Superior temporal gyrus (tissue), 1 donor: ENCODE results near the gene TRAPPC8.
"Not testable (repeated sequence)": the region's sequence is repeated elsewhere in the genome, so short reads cannot be mapped to it uniquely, and the experiment has no call there.

Experiments
- DNase-seq: peaks from one replicate; pipeline ENCODE4 v3.0.0-alpha.2; 2016; ENCODE audit errors: extremely low spot score

Gene TRAPPC8

DNA sequence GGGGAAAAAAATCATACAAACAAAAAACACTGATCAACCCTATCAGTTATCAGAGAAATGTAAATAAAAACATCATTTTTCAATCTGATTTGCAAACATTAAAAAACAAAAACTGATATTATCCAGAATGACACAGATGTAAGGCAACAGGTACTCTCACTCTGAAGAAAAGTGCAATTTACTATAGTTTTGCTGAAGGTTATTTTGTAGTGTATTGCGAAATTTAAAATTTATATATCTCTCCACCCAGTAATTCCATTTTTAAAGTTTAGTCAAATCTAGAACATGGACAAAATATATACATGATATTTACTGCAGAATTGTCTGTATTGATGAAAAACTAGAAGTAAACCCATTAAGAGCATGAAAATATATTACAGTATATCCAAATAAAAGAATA lies 79.8 kb downstream of the TRAPPC8 start:
- DNase-seq: no peak

GRCh38 chr18:31860488-31860887 lies 82.4 kb downstream of the TRAPPC8 start:
- DNase-seq: no peak

DNA sequence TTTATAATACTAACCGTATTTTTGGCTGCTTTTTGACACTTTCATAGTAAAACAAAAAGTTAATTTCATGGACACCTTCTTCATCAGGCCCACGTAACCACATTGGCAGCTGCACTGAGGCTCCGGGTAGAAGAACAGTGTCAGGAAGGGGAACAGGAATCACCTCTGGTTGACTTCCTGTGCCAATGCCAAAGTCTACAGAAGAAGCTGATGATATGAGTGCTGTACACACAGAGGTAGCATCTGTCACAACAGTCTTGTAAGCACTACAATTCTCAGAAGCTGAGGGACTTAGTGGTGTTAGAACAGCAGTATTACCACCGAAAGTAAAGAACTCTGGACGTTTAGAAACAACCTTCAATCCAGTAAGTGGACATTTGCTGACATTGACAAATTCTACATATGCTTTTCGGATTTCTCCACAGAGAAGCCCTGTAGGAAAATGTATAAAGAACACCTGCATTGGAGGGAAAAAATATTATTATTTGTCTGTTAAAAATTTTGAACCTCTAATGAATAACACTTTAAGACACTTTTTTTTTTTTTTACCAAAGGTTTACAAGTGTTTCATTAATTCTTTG lies 85.3 kb downstream of the TRAPPC8 start:
- no peak for DNase-seq

- no peak for DNase-seq
These were observed 92.1 kb downstream of the TRAPPC8 start for GRCh38 chr18:31850844-31851243.

DNA sequence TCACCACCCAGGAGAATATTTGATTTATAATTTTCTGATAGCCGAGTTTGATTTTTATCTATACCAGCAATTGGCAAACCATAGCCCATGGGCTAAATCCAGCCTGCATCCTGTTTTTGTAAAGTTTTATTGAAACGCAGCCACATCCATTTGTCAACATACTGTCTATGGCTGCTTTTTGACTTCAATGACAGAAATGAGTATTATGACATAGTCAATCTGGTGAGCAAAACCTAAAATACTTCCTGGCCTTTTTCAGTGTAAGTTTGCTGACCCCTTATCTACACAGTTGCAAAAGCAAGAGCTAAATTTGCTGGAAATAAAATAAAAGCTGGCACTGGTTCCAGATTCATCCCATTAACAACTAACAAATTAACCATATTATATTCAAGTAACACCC lies 102.4 kb downstream of the TRAPPC8 start:
- DNase-seq: no peak

DNA sequence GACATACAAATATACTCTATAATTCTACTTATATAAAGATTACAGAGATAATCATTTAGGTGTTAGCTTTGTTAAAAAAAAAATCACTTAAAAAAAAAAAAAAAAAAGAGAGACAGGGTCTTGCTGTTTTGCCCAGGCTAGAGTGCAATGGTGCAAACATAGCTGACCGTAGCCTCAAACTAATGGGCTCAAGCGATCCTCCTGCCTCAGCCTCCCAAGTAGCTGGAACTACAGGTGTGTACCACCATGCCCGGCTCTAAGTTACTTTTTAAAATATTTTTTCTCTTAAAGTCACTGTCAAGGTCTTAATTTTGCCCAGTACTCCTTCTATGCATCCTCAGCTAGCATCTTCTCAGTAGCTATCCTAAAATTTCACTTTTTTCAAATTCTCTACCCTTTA lies 105.0 kb downstream of the TRAPPC8 start:
- no peak for DNase-seq

GRCh38 chr18:31835528-31836133 lies 107.3 kb downstream of the TRAPPC8 start:
- no peak for DNase-seq

- no peak for DNase-seq
These were observed 111.0 kb downstream of the TRAPPC8 start for GRCh38 chr18:31831903-31832302.

DNA sequence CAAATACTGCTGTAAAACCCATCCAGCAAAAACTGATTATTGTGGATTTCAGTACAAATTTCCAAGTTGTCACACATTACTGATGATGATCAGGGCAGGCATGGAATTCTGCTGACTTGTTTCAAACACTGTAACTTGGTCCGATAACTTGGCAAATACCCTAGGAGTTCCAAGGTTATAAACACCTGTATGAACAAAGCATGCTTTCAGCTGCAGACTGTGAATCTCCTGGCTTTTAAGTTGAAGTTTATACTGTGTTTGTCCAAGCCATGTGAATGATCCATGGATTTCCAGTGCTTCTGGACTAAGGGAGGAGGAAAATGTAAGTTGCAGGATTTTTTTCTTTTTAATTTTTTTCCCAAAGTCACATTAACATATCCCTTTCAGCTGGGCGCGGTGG lies 112.2 kb downstream of the TRAPPC8 start:
- no peak for DNase-seq

DNA sequence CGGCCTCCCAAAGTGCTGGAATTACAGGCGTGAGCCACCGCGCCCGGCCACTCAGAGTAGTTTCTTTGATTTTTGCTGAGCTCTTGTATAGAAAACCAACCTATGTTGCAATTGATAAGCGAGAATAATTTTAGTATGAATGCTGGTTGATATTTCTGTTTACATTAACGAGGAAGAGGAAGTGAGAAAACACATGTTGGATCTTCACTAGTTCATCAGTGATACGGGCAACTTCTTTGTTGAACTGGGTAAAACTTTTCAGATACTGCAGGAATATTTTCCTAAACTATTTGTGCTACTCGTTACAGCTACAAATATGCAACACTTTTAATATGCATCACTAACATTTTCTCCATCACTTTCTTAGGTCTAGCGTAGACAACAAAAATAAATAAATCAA lies 114.3 kb downstream of the TRAPPC8 start:
- no peak for DNase-seq

DNA sequence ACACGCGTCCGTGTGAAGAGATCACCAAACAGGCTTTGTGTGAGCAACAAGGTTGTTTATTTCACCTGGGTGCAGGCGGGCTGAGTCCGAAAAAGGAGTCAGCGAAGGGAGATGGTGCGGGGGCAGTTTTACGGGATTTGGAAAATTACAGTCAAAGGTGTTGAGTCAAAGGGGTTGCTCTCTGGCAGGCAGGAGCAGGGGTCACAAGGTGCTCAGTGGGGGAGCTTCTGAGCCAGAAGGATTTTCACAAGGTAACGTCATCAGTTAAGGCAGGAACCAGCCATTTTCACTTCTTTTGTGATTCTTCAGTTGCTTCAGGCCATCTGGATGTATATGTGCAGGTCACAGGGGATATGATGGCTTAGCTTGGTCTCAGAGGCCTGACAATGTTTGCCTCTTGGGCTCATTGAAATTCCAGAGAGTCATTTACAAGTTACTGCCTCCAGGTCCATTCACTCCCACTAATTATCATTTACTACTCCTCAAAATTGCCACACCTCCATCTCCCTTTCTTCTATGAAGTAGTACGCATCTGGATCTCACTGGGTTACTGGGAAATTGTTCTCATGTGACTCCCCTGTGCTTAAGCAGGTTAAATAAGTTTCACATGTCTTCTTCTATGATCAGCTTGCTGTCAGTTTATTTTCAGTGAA lies 116.1 kb downstream of the TRAPPC8 start:
- DNase-seq: not testable (repeated sequence)

GRCh38 chr18:31825772-31826171 lies 117.2 kb downstream of the TRAPPC8 start:
- DNase-seq: no peak

DNA sequence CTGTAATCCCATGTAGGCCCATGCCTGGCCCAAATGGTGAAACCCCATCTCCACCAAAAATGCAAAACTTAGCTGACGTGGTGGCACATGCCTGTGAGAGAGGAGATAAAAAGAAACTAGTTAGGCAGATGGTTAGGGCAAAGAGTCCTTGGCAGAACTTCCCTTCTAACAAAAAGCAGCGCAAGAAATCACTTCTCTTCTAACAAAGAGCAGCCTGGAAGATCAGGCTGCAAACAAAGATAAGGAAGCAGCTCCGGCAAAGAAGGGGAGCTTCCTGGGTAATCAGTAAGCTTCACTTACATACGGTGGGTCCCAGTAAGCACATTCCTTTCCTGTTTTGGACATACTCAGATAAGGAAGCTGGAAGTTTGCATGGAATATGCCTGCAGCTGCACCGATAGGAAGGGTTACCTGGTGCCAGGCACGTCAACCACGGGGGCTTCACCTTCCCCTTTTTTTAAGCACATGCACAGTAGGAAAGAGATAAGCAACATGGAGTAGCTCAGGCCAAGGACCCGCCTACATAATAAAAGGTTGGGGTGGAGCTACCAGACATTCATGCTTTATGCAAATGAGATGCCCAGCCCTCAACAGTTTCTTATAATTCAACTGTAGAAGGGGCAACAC lies 121.3 kb downstream of the TRAPPC8 start:
- no peak for DNase-seq

GRCh38 chr18:31819925-31820229 lies 123.1 kb downstream of the TRAPPC8 start:
- DNase-seq: no peak

DNA sequence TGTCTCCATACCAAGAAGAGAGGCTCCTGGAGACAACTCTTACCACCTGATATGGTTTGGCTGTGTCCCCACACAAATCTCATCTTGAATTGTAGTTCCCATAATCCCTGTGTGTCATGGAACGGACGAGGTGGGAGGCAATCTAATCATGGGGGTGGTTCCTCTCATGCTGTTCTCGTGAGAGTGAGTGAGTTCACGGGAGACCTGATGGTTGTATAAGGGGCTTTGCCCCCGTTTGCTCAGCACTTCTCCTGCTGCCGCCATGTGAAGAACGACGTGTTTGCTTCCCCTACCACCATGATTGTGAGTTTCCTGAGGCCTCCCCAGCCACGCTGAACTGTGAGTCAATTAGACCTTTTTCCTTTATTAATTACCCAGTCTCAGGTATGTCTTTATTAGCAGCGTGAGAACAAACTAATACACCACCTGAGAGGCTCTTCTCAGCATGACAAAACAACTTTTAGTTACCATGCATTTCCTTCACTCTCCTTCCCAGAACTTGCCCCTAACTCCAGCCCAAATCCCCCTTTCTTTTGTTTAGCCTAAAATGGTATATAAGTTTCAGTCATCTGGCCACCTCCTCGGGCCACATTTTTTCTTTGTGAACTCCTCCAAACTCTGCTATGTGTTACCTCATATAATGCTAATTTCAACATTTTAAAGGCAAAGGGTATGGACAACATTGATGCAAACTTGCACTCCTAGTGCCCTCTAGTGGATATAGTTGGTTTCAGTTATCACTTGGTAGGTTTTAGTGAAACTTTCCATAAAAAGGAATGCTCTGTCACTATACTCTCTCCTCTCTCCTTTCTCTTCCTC lies 123.6 kb downstream of the TRAPPC8 start:
- DNase-seq: peak; percentile 86

- DNase-seq: no peak
These were observed 128.8 kb downstream of the TRAPPC8 start for GRCh38 chr18:31814132-31814531.

GRCh38 chr18:31810336-31811130 lies 132.4 kb downstream of the TRAPPC8 start:
- DNase-seq: not testable (repeated sequence)

DNA sequence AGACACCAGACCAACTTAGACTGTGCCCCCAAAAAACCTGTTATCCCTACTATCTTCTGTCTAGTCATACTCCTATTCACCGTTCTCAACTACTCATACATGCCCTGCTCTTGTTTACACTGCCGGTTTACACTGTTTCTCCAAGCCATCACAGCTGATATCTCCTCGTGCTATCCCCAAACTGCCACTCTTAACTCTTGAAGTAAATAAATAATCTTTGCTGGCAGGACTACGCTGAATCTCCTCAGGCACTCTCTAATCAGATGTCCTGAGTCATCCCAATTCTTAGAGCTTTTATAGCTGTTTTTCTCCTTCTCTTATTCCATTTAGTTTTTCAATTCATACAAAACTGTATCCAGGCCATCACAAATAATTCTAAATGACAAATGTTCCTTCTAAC lies 133.9 kb downstream of the TRAPPC8 start:
- not testable (repeated sequence) for DNase-seq

- DNase-seq: no peak
These were observed 141.8 kb downstream of the TRAPPC8 start for GRCh38 chr18:31801078-31801477.

DNA sequence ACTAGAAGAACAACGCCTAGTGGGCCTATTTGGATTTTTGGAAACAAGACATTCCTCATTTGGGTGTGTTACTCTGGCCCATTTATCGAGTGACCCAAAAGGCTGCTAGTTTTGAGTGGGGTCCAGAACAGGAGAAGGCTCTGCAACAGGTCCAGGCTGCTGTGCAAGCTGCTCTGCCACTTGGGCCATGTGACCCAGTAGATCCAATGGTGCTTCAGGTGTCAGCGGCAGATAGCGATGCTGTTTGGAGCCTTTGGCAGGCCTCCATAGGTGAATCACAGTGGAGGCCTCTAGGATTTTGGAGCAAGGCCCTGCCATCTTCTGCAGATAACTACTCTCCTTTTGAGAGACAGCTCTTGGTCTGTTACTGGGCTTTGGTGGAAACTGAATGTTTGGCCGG lies 143.7 kb downstream of the TRAPPC8 start:
- DNase-seq: not testable (repeated sequence)

GRCh38 chr18:31798399-31798798 lies 144.5 kb downstream of the TRAPPC8 start:
- no peak for DNase-seq
